GM23338 (cell line): Measurements from ENCODE around the gene SLC39A11.

Source experiments
- CREB1 ChIP-seq: fragments of 250-450 bp; sonication (Bioruptor Pico); IDR thresholded peaks from 2 replicates; pipeline ENCODE4 v1.5.0; 2020; ENCODE audit warnings: low read depth, mild to moderate bottlenecking, moderate library complexity
- ETS1 ChIP-seq: IDR thresholded peaks from 2 replicates; pipeline ENCODE4 v1.6.1; 2016; ENCODE audit warnings: antibody characterized with exemption
- EZH2 ChIP-seq: fragments of 200-600 bp; sonication (generic); IDR thresholded peaks from one replicate; pipeline ENCODE4 v1.8.0; 2017; ENCODE audit warnings: antibody characterized with exemption, mild to moderate bottlenecking, low read depth; ENCODE audit not compliant: unreplicated experiment
- EZH2phosphoT487 ChIP-seq: fragments of 200-600 bp; sonication (generic); IDR thresholded peaks from one replicate; pipeline ENCODE4 v1.8.1; 2018; ENCODE audit warnings: antibody characterized with exemption; ENCODE audit not compliant: unreplicated experiment
- JUNB ChIP-seq: IDR thresholded peaks from one replicate; pipeline ENCODE4 v1.6.1; 2016; ENCODE audit warnings: antibody characterized with exemption; ENCODE audit not compliant: unreplicated experiment
- NANOG ChIP-seq: IDR thresholded peaks from 2 replicates; pipeline ENCODE4 v1.6.1; 2016; ENCODE audit warnings: antibody characterized with exemption, borderline replicate concordance
- POLR2AphosphoS5 ChIP-seq: IDR thresholded peaks from 2 replicates; pipeline ENCODE4 v1.6.1; 2016; ENCODE audit warnings: antibody characterized with exemption, low read depth
- REST ChIP-seq: IDR thresholded peaks from one replicate; pipeline ENCODE4 v1.6.1; 2018; ENCODE audit warnings: antibody characterized with exemption; ENCODE audit not compliant: unreplicated experiment
- STAT1 ChIP-seq: IDR thresholded peaks from one replicate; pipeline ENCODE4 v1.6.1; 2016; ENCODE audit warnings: antibody characterized with exemption; ENCODE audit not compliant: unreplicated experiment
- ZNF114 ChIP-seq: fragments of 250-450 bp; sonication (Bioruptor Pico); IDR thresholded peaks from 2 replicates; pipeline ENCODE4 v1.5.0; 2020; ENCODE audit warnings: mild to moderate bottlenecking, moderate library complexity
- ZNF331 ChIP-seq: fragments of 250-450 bp; sonication (Bioruptor Pico); IDR thresholded peaks from 2 replicates; pipeline ENCODE4 v1.5.0; 2020; ENCODE audit warnings: low read depth, mild to moderate bottlenecking, moderate library complexity
- TF ChIP-seq, protein P1 (sequence below), 2 experiments: fragments of 200-600 bp in 1 of 2; sonication (generic) in 1 of 2; conservative IDR thresholded peaks; 2 replicates each; pipeline versions ENCODE4 v1.5.1 to v1.6.1; 2016 to 2017; ENCODE audit warnings: antibody characterized with exemption in 2 of 2, low read depth in 2 of 2, mild to moderate bottlenecking in 2 of 2, moderate library complexity in 1 of 2

DNA sequence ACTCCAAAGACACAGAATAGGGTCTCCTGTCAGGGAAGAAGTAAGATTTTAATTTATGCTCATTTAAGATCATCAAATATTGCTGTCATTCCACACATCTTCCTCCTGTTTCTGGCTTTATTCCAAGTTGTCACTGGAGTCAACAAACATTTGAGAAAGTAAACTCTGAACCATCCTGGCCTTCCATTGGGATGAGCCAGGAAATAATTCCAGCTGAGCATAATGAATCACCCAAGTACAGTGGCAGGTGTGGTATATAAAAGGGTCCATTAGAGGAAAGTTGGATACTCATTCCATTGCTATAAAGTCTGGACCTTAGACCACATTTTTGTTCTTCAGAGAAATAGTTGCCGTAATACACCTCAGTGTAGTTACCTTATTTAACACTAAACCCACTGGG, 246.1 kb downstream of the SLC39A11 start:
- TF ChIP-seq, protein P1, sequence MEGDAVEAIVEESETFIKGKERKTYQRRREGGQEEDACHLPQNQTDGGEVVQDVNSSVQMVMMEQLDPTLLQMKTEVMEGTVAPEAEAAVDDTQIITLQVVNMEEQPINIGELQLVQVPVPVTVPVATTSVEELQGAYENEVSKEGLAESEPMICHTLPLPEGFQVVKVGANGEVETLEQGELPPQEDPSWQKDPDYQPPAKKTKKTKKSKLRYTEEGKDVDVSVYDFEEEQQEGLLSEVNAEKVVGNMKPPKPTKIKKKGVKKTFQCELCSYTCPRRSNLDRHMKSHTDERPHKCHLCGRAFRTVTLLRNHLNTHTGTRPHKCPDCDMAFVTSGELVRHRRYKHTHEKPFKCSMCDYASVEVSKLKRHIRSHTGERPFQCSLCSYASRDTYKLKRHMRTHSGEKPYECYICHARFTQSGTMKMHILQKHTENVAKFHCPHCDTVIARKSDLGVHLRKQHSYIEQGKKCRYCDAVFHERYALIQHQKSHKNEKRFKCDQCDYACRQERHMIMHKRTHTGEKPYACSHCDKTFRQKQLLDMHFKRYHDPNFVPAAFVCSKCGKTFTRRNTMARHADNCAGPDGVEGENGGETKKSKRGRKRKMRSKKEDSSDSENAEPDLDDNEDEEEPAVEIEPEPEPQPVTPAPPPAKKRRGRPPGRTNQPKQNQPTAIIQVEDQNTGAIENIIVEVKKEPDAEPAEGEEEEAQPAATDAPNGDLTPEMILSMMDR (conservative IDR thresholded peaks at IDR 0.05; ENCODE audit: low read depth in 2 of 2) = no peak
- no peak for TF ChIP-seq ZNF114
- TF ChIP-seq EZH2 = no peak
- TF ChIP-seq POLR2AphosphoS5 = no peak
- TF ChIP-seq REST = no peak
- TF ChIP-seq EZH2phosphoT487 = no peak
- no peak for TF ChIP-seq NANOG
- TF ChIP-seq CREB1 (CRISPR knock-in tag) = no peak
- TF ChIP-seq ETS1 = no peak
- no peak for TF ChIP-seq ZNF331 (CRISPR knock-in tag)
- TF ChIP-seq JUNB = no peak
- no peak for TF ChIP-seq STAT1
